HepG2 (cell line): ENCODE results near the gene HMCN1. TPM values are rescaled to one million over a fixed set of nuclear protein-coding genes. Genes with fewer than 3 reads are reported as not detected.

Source experiments
- ATAC-seq: fragments of 200-7000 bp; cut with Tn5 transposase; 3 replicates; pipeline ENCODE4 v1.9.1; 2020; ENCODE audit warnings: mild to moderate bottlenecking, moderate library complexity
- BruUV-seq: library from RNA; stranded (reverse); fragments of 400-500 nt; replicated peaks from 2 replicates; lab custom pipeline; 2021; lab: Mats Ljungman, UMichigan
- CTCF ChIA-PET: fragments of 300-600 bp; formaldehyde crosslinking; extraction: SDS; loops from one replicate; lab custom pipeline; 2021; ENCODE audit warnings: low total read pairs, inconsistent platforms, low intra/inter-chr PET ratio; lab: Yijun Ruan, JAX
- POLR2A ChIA-PET: fragments of 350-600 bp; sonication (Branson Sonifier 250); formaldehyde crosslinking; loops from one replicate; lab custom pipeline; 2020; ENCODE audit warnings: antibody characterized with exemption, inconsistent platforms; lab: Yijun Ruan, JAX
- DNase-seq: peaks from one replicate; pipeline ENCODE4 v3.0.0-alpha.2; 2015; ENCODE audit warnings: low spot score
- FAIRE-seq: peaks from 3 replicates; lab custom pipeline; 2011; peaks lifted over from hg19 to GRCh38; lab: Jason Lieb, UNC
- H2AFZ ChIP-seq: one replicate; pipeline ENCODE4 v1.6.1; 2011; ENCODE audit warnings: low read length, inconsistent platforms
- H3K27ac ChIP-seq: fragments of 300-600 bp; 3 replicates; pipeline ENCODE4 v1.8.0; 2011; ENCODE audit warnings: mixed run types, mild to moderate bottlenecking, mixed read lengths, low read length, inconsistent platforms; ENCODE audit not compliant: insufficient read depth; ENCODE audit errors: extremely low read length
- H3K27me3 ChIP-seq, 2 experiments: fragments of 200-600 bp in 1 of 2; 2 replicates in 1 of 2; 3 replicates in 1 of 2; pipeline versions ENCODE4 v1.6.0 to v1.8.0; 2011; ENCODE audit warnings: low read length in 2 of 2, mild to moderate bottlenecking in 2 of 2, moderate library complexity in 2 of 2, inconsistent platforms in 1 of 2; ENCODE audit not compliant: insufficient read depth in 2 of 2, control insufficient read depth in 1 of 2
- H3K36me3 ChIP-seq, 2 experiments: fragments of 200-600 bp in 1 of 2; replicated peaks in 1 of 2; 2 replicates in 1 of 2; 3 replicates in 1 of 2; pipeline versions ENCODE4 v1.5.1 to v1.8.0; 2011; ENCODE audit warnings: low read length in 2 of 2, inconsistent platforms in 1 of 2; ENCODE audit not compliant: insufficient read depth in 2 of 2, control insufficient read depth in 1 of 2
- H3K4me1 ChIP-seq: 2 replicates; pipeline ENCODE4 v1.5.1; 2012; ENCODE audit warnings: low read length, inconsistent platforms; ENCODE audit not compliant: insufficient read depth
- H3K4me2 ChIP-seq: 2 replicates; pipeline ENCODE4 v1.6.0; 2011; ENCODE audit warnings: low read depth, low read length, inconsistent platforms
- H3K4me3 ChIP-seq, 3 experiments: fragments of 200-600 bp in 1 of 3; sonication (generic), shearing (Covaris generic) in 1 of 3; replicated peaks in 1 of 3; 2 replicates each; pipeline ENCODE4 v1.5.1; 2011 to 2016; ENCODE audit warnings: low read length in 3 of 3, inconsistent platforms in 2 of 3, low read depth in 2 of 3, mild to moderate bottlenecking in 2 of 3, control low read depth in 1 of 3, mixed read lengths in 1 of 3; ENCODE audit not compliant: insufficient read depth in 1 of 3
- H3K79me2 ChIP-seq: one replicate; pipeline ENCODE4 v1.6.1; 2011; ENCODE audit warnings: low read length, inconsistent platforms; ENCODE audit not compliant: insufficient read depth
- H3K9ac ChIP-seq: 2 replicates; pipeline ENCODE4 v1.6.0; 2011; ENCODE audit warnings: mild to moderate bottlenecking, low read depth, low read length, inconsistent platforms; ENCODE audit not compliant: insufficient read depth
- H3K9me3 ChIP-seq: 2 replicates; pipeline ENCODE4 v1.5.1; 2012; ENCODE audit warnings: mild to moderate bottlenecking, low read length
- H4K20me1 ChIP-seq: 2 replicates; pipeline ENCODE4 v1.6.0; 2011; ENCODE audit warnings: inconsistent platforms, mild to moderate bottlenecking, low read length, moderate library complexity; ENCODE audit not compliant: insufficient read depth
- CENPX ChIP-seq: sonication (generic); formaldehyde crosslinking; IDR thresholded peaks from 2 replicates; pipeline ENCODE4 v1.9.0; 2021; ENCODE audit warnings: mild to moderate bottlenecking, missing genetic modification reagents, moderate library complexity
- ZBTB20 ChIP-seq: sonication (generic); formaldehyde crosslinking; IDR thresholded peaks from 2 replicates; pipeline ENCODE4 v1.8.1; 2023; ENCODE audit warnings: missing genetic modification reagents, low read depth, mild to moderate bottlenecking, borderline replicate concordance
- ZNF549 ChIP-seq: sonication (generic); formaldehyde crosslinking; IDR thresholded peaks from 2 replicates; pipeline ENCODE4 v1.5.0; 2020; ENCODE audit warnings: missing genetic modification reagents
- ZNF644 ChIP-seq: IDR thresholded peaks from 2 replicates; pipeline ENCODE4 v1.6.1; 2016; ENCODE audit warnings: low read depth
- WGBS: methylation state at CpG from one replicate; pipeline ENCODE4 v1.1.6; 2017; ENCODE audit warnings: low lambda C conversion rate; 5-methylcytosine and 5-hydroxymethylcytosine counted together
- in situ Hi-C: cut with HindIII; loops from 2 replicates; pipeline ENCODE4 v1.10.0; 2017; ENCODE audit warnings: low pct_unique_long_range_greater_than_20kb; ENCODE audit not compliant: extremely low pct_ligation_motif_present
- intact Hi-C: fragments of 100-400 bp; cut with micrococcal nuclease; formaldehyde crosslinking; loops from one replicate; pipeline ENCODE4 v1.10.0; 2022; ENCODE audit not compliant: unreplicated experiment
- polyA plus RNA-seq, 8 experiments: library from polyadenylated mRNA; depleted of rRNA in 3 of 8; stranded (reverse) in 7 of 8; unstranded in 1 of 8; fragments of >200 nt; fragmentation: Illumina TruSeq in 4 of 8; extraction: Trizol in 4 of 8; gene quantifications; 2 replicates each; pipeline versions ENCODE4 v1.2.1 to v1.2.3, GENCODE V29; 2011 to 2016; ENCODE audit warnings: low read depth in 4 of 8, missing spikeins in 1 of 8, mixed read lengths in 1 of 8; ENCODE audit not compliant: insufficient read depth in 1 of 8
- total RNA-seq, 5 experiments: library from RNA; depleted of rRNA; stranded (reverse); fragments of >200 nt; fragmentation: Illumina TruSeq; extraction: Trizol; gene quantifications; 2 replicates each; pipeline ENCODE4 v1.2.3, GENCODE V29; 2016; ENCODE audit warnings: low read depth in 1 of 5

HMCN1 gene
- total and polyA plus RNA-seq, 2 of the 13 experiments (the other 11 are each of a cell fraction or from before 2014, with no cell fraction given), result 0.03 TPM; not detected in 1

DNA sequence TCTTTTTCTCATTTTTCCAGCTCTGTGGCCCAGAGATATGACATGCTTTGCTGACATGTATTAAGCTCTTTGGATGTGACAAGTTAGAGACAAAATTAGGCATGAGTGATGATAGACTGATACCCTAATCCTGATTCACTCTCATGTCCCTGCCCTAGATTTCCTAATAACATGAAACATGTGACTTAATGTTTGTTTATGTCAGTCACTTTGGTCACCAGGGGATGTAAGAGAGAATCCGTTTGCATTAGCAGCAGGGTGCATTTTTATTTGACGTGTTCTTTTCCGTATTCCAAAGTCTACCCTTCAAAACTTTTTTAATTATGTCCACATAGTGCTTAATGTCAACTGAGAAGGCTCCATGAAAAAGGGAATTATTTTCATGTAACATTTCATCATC, 192.4 kb downstream of the HMCN1 start:
- TF ChIP-seq CENPX (CRISPR knock-in tag) (no peak), ZNF644 (CRISPR knock-in tag) (no peak), ZBTB20 (CRISPR knock-in tag) (no peak)
- TF ChIP-seq, all 625 proteins: peak for 0
- H3K4me3 ChIP-seq, result no peak overlapping the region
- intact Hi-C loops, result no loop called here
- H3K9me3 ChIP-seq, result no peaks in the 10 kb centered on the region
- H3K27ac ChIP-seq, result no peak overlapping the region
- H2AFZ ChIP-seq, result no peak overlapping the region
- no peak overlapping the region for H3K4me2 ChIP-seq
- no peak for ATAC-seq
- no peaks in the 10 kb centered on the region for H3K79me2 ChIP-seq
- H4K20me1 ChIP-seq, result no peaks in the 10 kb centered on the region
- no peak overlapping the region for H3K9ac ChIP-seq
- 0% methylated on average over 3 of the region's 3 CpGs for WGBS
- CTCF ChIA-PET, result no interaction called here
- no TSS peak for BruUV-seq
- H3K36me3 ChIP-seq, result no peaks in the 10 kb centered on the region
- in situ Hi-C loops, result no loop called here
- no peak for FAIRE-seq
- POLR2A ChIA-PET, result no interaction called here
- no peaks in the 10 kb centered on the region for H3K4me1 ChIP-seq
- no peak for DNase-seq
- H3K27me3 ChIP-seq, result no peaks in the 10 kb centered on the region

DNA sequence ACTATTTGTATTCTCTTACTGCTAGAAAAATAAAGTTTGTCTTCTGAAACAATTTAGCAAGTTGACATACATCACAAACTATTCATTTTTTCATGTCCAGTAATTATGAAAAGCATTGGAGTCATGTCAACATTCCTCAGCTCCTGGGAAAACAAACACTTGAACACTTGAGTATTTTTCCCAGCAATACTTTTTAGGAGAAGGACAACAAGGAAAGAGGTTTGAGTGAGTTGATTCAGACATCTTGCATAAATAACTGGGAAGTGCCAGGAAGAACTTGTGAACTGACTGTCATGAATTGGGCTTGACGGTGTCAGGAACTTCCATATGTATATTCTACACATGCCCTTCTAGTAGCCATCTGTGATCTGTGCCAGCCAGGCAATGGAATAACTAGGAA, 195.6 kb downstream of the HMCN1 start:
- Histone ChIP-seq H3K9me3 (no peaks in the 10 kb centered on the region), H3K79me2 (no peaks in the 10 kb centered on the region), H4K20me1 (no peaks in the 10 kb centered on the region), H3K27ac (no peak overlapping the region), H3K36me3 (no peaks in the 10 kb centered on the region), H2AFZ (no peak overlapping the region), H3K4me2 (no peak overlapping the region), H3K4me3 (no peak overlapping the region), H3K4me1 (no peaks in the 10 kb centered on the region), H3K27me3 (no peaks in the 10 kb centered on the region), H3K9ac (no peak overlapping the region)
- POLR2A ChIA-PET, result no interaction called here
- CTCF ChIA-PET, result no interaction called here
- TF ChIP-seq ZNF549 (CRISPR knock-in tag), result no peak
- in situ Hi-C loops, result no loop called here
- no TSS peak for BruUV-seq
- ATAC-seq, result no peak
- intact Hi-C loops, result no loop called here
- DNase-seq, result no peak
- WGBS, result 13% methylated on average over 1 of the region's 1 CpG
- no peak for FAIRE-seq
